Mucosa of rectum (tissue), 2 donors: ENCODE data around the gene TAOK1.

Experiments used
- H3K27ac ChIP-seq, 2 donors: one replicate each; pipeline ENCODE4 v1.7.0; 2013; ENCODE audit warnings: inconsistent platforms in 2 of 2, low read depth in 2 of 2, low read length in 2 of 2
- H3K27me3 ChIP-seq, 2 donors: one replicate each; pipeline ENCODE4 v1.7.0; 2013; ENCODE audit warnings: low read length in 2 of 2; ENCODE audit not compliant: control insufficient read depth in 2 of 2, insufficient read depth in 2 of 2
- H3K36me3 ChIP-seq, 2 donors: one replicate each; pipeline ENCODE4 v1.7.0; 2013; ENCODE audit warnings: low read length in 2 of 2; ENCODE audit not compliant: control insufficient read depth in 2 of 2, insufficient read depth in 2 of 2
- H3K4me1 ChIP-seq, 2 donors: one replicate each; pipeline ENCODE4 v1.7.0; 2013; ENCODE audit warnings: low read length in 2 of 2, mild to moderate bottlenecking in 1 of 2; ENCODE audit not compliant: control insufficient read depth in 2 of 2, insufficient read depth in 2 of 2
- H3K4me3 ChIP-seq, 2 donors: one replicate each; pipeline ENCODE4 v1.7.0; 2013; ENCODE audit warnings: low read length in 2 of 2
- H3K9ac ChIP-seq, 2 donors: one replicate each; pipeline ENCODE4 v1.7.0; 2013; ENCODE audit warnings: low read length in 2 of 2, low read depth in 1 of 2, mild to moderate bottlenecking in 1 of 2
- H3K9me3 ChIP-seq, 2 donors: one replicate each; pipeline ENCODE4 v1.7.0; 2013; ENCODE audit warnings: low read length in 2 of 2; ENCODE audit not compliant: control insufficient read depth in 2 of 2
- donor health status: healthy.
- donor health status: Normal muscosa, but diverticular disease.

Gene TAOK1

GRCh38 chr17:29572691-29573557 lies 182.8 kb downstream of the TAOK1 start:
- peaks cover 21 to 31% of the 10 kb centered on the region in 2 donors for H3K4me1 ChIP-seq
- no peak overlapping the region for H3K27ac ChIP-seq
- H3K9me3 ChIP-seq: no peaks in the 10 kb centered on the region
- H3K36me3 ChIP-seq: peaks cover 26 to 34% of the 10 kb centered on the region in 2 donors
- H3K9ac ChIP-seq: peak overlapping the region in 1 of 2 donors; percentile 6
- peak overlapping the region in 1 of 2 donors; percentile 7 for H3K4me3 ChIP-seq
- H3K27me3 ChIP-seq: no peaks in the 10 kb centered on the region

GRCh38 chr17:29573558-29573869 lies 183.4 kb downstream of the TAOK1 start:
- Histone ChIP-seq H3K36me3 (peaks cover 26 to 40% of the 10 kb centered on the region in 2 donors), H3K4me1 (peaks cover 21 to 28% of the 10 kb centered on the region in 2 donors), H3K9ac (no peak overlapping the region), H3K9me3 (no peaks in the 10 kb centered on the region), H3K27me3 (no peaks in the 10 kb centered on the region), H3K27ac (no peak overlapping the region), H3K4me3 (no peak overlapping the region)

- Histone ChIP-seq H3K4me1 (peaks cover 18 to 23% of the 10 kb centered on the region in 2 donors), H3K9me3 (no peaks in the 10 kb centered on the region), H3K4me3 (peak overlapping the region in 1 of 2 donors; percentile 3), H3K27ac (peak overlapping the region; percentile 39 to 81), H3K36me3 (peaks cover 26 to 42% of the 10 kb centered on the region in 2 donors), H3K9ac (peak overlapping the region in 1 of 2 donors; percentile 67), H3K27me3 (no peaks in the 10 kb centered on the region)
Measured at GRCh38 chr17:29573871-29574731, 183.9 kb downstream of the TAOK1 start.

GRCh38 chr17:29574732-29575510 lies 184.8 kb downstream of the TAOK1 start:
- peaks cover 28 to 42% of the 10 kb centered on the region in 2 donors for H3K36me3 ChIP-seq
- peak overlapping the region; percentile 39 to 81 for H3K27ac ChIP-seq
- H3K9ac ChIP-seq: peak overlapping the region in 1 of 2 donors; percentile 67
- H3K4me3 ChIP-seq: no peak overlapping the region
- H3K9me3 ChIP-seq: no peaks in the 10 kb centered on the region
- no peaks in the 10 kb centered on the region for H3K27me3 ChIP-seq
- H3K4me1 ChIP-seq: peaks cover 15 to 19% of the 10 kb centered on the region in 2 donors

GRCh38 chr17:29575511-29576213 lies 185.5 kb downstream of the TAOK1 start:
- peaks cover 31 to 42% of the 10 kb centered on the region in 2 donors for H3K36me3 ChIP-seq

GRCh38 chr17:29576214-29577000 lies 186.2 kb downstream of the TAOK1 start:
- no peak overlapping the region for H3K27ac ChIP-seq
- H3K4me1 ChIP-seq: peaks cover 9 to 22% of the 10 kb centered on the region in 2 donors
- no peak overlapping the region for H3K4me3 ChIP-seq
- peaks cover 31 to 39% of the 10 kb centered on the region in 2 donors for H3K36me3 ChIP-seq
- H3K27me3 ChIP-seq: no peaks in the 10 kb centered on the region
- H3K9ac ChIP-seq: no peak overlapping the region
- no peaks in the 10 kb centered on the region for H3K9me3 ChIP-seq

More at GRCh38 chr17:29575511-29576213, 185.5 kb downstream of the TAOK1 start:
- Histone ChIP-seq H3K4me3 (no peak overlapping the region), H3K27me3 (no peaks in the 10 kb centered on the region), H3K9me3 (no peaks in the 10 kb centered on the region), H3K9ac (no peak overlapping the region), H3K4me1 (peaks cover 12 to 22% of the 10 kb centered on the region in 2 donors), H3K27ac (peak overlapping the region in 1 of 2 donors; percentile 39)

- Histone ChIP-seq H3K9ac (no peak overlapping the region), H3K27me3 (no peaks in the 10 kb centered on the region), H3K27ac (no peak overlapping the region), H3K4me3 (no peak overlapping the region), H3K9me3 (no peaks in the 10 kb centered on the region), H3K4me1 (peaks cover 9 to 22% of the 10 kb centered on the region in 2 donors), H3K36me3 (peaks cover 36 to 41% of the 10 kb centered on the region in 2 donors)
Measured at GRCh38 chr17:29577001-29577370, 186.8 kb downstream of the TAOK1 start.

- peaks cover 7 to 22% of the 10 kb centered on the region in 2 donors for H3K4me1 ChIP-seq
- no peaks in the 10 kb centered on the region for H3K27me3 ChIP-seq
- H3K9me3 ChIP-seq: no peaks in the 10 kb centered on the region
- H3K36me3 ChIP-seq: peaks cover 38 to 47% of the 10 kb centered on the region in 2 donors
- H3K4me3 ChIP-seq: no peak overlapping the region
- H3K27ac ChIP-seq: no peak overlapping the region
- no peak overlapping the region for H3K9ac ChIP-seq
Measured at GRCh38 chr17:29577385-29578211, 187.4 kb downstream of the TAOK1 start.
